Uterus (tissue), 4 donors: ENCODE results near the gene EVC2. TPM values are rescaled to one million over a fixed set of nuclear protein-coding genes. Genes with fewer than 3 reads are reported as not detected.

Experiments used
- DNase-seq, 2 donors: peaks; one replicate each; pipeline ENCODE4 v3.0.0-alpha.2; 2019 to 2020
- H3K27ac ChIP-seq, 2 donors: fragments of 200-600 bp; sonication (generic); 1 replicate in 1 of 2; 2 replicates in 1 of 2; pipeline ENCODE4 v1.5.1; 2016 to 2018
- H3K27me3 ChIP-seq, 2 donors: fragments of 200-600 bp; sonication (generic); one replicate each; pipeline ENCODE4 v1.5.1; 2018 to 2019; ENCODE audit warnings: control low read depth in 1 of 2
- H3K36me3 ChIP-seq, 2 donors: fragments of 200-600 bp; sonication (generic); one replicate each; pipeline ENCODE4 v1.5.1; 2019; ENCODE audit warnings: control low read depth in 1 of 2
- H3K4me1 ChIP-seq, 2 donors: fragments of 200-600 bp; sonication (generic); one replicate each; pipeline ENCODE4 v1.5.1; 2018 to 2019; ENCODE audit warnings: control low read depth in 1 of 2
- H3K4me3 ChIP-seq, 2 donors: fragments of 200-600 bp; sonication (generic); 1 replicate in 1 of 2; 2 replicates in 1 of 2; pipeline ENCODE4 v1.5.1; 2018 to 2019; ENCODE audit warnings: mild to moderate bottlenecking in 1 of 2
- H3K9me3 ChIP-seq, 2 donors: fragments of 200-600 bp; sonication (generic); one replicate each; pipeline ENCODE4 v1.5.1; 2019; ENCODE audit warnings: control low read depth in 1 of 2
- CTCF ChIP-seq, 4 experiments: fragments of 200-600 bp in 2 of 4; fragments of 450-650 bp in 2 of 4; sonication (generic) in 2 of 4; IDR thresholded peaks; one replicate each; pipeline ENCODE4 v1.5.1; 2016 to 2019; ENCODE audit warnings: antibody characterized with exemption in 4 of 4, mild to moderate bottlenecking in 2 of 4, moderate library complexity in 1 of 4
- POLR2A ChIP-seq, 2 donors: fragments of 450-650 bp; IDR thresholded peaks; one replicate each; pipeline ENCODE4 v1.6.1; 2016; ENCODE audit warnings: antibody characterized with exemption in 2 of 2, mild to moderate bottlenecking in 1 of 2, moderate library complexity in 1 of 2
- intact Hi-C: fragments of 100-400 bp; cut with DNase I; formaldehyde crosslinking; loops from one replicate; pipeline ENCODE4 v1.15.1; 2023; ENCODE audit warnings: low total_unique reads
- total RNA-seq, 4 donors: library from RNA; depleted of rRNA in 3 of 4; stranded (reverse); fragments of >200 nt in 3 of 4; gene quantifications; one replicate each; pipeline versions ENCODE4 v1.1.0 to v1.2.4, GENCODE V29; 2014 to 2023
- donor health status: DM: yes; HTN: yes; CAD: no.

The EVC2 gene
- total RNA-seq, 4 donors from 2014 or later, result 5.6 to 21.8 (median 14.8) TPM

DNA sequence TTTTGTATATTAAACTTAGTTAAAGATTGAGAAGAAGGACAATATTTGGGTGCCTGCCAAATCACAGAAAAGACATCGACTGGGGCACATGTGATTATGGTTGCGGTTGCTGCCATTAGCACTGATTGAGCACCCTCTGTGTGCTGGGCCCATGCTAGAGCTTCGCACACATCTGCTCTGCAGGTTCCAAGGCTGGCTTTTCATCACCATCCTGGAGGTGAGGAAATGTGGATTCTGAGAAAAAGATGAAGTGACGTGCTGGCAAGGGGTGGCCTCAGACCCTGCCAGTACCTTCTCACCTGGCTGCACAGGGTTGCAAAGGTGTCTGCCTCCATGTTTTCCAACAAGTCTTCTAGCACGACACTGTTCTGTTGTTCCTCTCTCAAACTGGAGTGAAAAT is 134.0 kb downstream of the EVC2 start:
- Histone ChIP-seq H3K4me3 (no peak overlapping the region), H3K27ac (no peak overlapping the region), H3K9me3 (no peaks in the 10 kb centered on the region), H3K36me3 (no peaks in the 10 kb centered on the region), H3K27me3 (no peaks in the 10 kb centered on the region), H3K4me1 (no peaks in the 10 kb centered on the region)
- TF ChIP-seq POLR2A (IDR thresholded peaks at IDR 0.05) (no peak), CTCF (IDR thresholded peaks at IDR 0.05) (no peak)
- intact Hi-C loops, result no loop called here
- DNase-seq, result no peak

DNA sequence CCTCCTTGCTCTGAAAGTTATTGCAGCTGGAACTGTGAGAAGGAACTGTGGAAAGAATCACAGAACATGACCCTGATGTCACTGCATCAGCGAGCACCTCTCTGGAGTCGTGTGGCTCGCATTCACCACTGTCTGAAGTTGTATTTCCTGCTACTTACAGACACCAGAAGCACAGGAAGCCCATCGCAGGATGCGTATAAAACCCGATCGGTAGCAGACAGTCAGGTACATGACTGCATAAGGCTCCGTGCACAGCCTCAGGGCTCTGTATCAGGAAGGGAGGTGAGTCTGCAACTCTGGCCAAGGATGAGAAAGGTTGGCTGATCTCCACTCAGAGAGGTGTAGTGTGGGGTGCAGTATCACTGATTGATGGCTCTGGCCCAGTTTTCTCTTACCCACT is 134.4 kb downstream of the EVC2 start:
- H3K27ac ChIP-seq, result no peak overlapping the region
- no peak for TF ChIP-seq POLR2A (IDR thresholded peaks at IDR 0.05)
- intact Hi-C loops, result no loop called here
- no peaks in the 10 kb centered on the region for H3K9me3 ChIP-seq
- H3K27me3 ChIP-seq, result no peaks in the 10 kb centered on the region
- no peaks in the 10 kb centered on the region for H3K4me1 ChIP-seq
- no peaks in the 10 kb centered on the region for H3K36me3 ChIP-seq
- H3K4me3 ChIP-seq, result no peak overlapping the region
- DNase-seq, result no peak

- Histone ChIP-seq H3K4me1 (no peaks in the 10 kb centered on the region), H3K36me3 (no peaks in the 10 kb centered on the region), H3K9me3 (no peaks in the 10 kb centered on the region), H3K4me3 (no peak overlapping the region), H3K27ac (no peak overlapping the region), H3K27me3 (no peaks in the 10 kb centered on the region)
- intact Hi-C loops, result no loop called here
- no peak for DNase-seq
- TF ChIP-seq CTCF (IDR thresholded peaks at IDR 0.05) (no peak), POLR2A (IDR thresholded peaks at IDR 0.05) (no peak)
Measured at GRCh38 chr4:5572751-5573150, 135.6 kb downstream of the EVC2 start.

DNA sequence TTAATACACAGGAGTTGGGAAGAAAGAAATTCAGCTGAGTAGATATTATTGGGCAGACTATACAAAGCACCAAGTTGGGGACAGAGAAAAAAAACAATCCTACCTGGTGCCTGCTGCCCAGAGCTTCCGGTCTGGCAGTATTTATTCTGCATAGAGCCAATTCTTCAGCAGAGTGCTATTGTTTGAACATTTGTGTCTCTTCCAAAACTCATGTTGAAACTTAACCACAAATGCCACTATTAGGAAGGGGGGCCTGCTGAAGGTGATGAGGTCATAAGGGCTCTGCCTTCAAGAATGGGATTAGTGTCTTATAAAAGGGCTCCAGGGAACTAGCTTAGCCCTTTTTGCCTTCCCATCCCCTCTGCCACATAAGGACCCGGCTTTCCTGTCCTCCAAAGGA is 136.2 kb downstream of the EVC2 start:
- DNase-seq, result no peak
- Histone ChIP-seq H3K27me3 (no peaks in the 10 kb centered on the region), H3K27ac (no peak overlapping the region), H3K36me3 (no peaks in the 10 kb centered on the region), H3K4me1 (no peaks in the 10 kb centered on the region), H3K9me3 (no peaks in the 10 kb centered on the region), H3K4me3 (no peak overlapping the region)
- intact Hi-C loops, result no loop called here
- TF ChIP-seq CTCF (IDR thresholded peaks at IDR 0.05) (no peak), POLR2A (IDR thresholded peaks at IDR 0.05) (no peak)

- no peaks in the 10 kb centered on the region for H3K9me3 ChIP-seq
- H3K27me3 ChIP-seq, result no peaks in the 10 kb centered on the region
- H3K4me1 ChIP-seq, result no peaks in the 10 kb centered on the region
- intact Hi-C loops, result no loop called here
- DNase-seq, result no peak
- TF ChIP-seq CTCF (IDR thresholded peaks at IDR 0.05) (no peak), POLR2A (IDR thresholded peaks at IDR 0.05) (no peak)
- no peaks in the 10 kb centered on the region for H3K36me3 ChIP-seq
- no peak overlapping the region for H3K27ac ChIP-seq
- H3K4me3 ChIP-seq, result no peak overlapping the region
Measured at GRCh38 chr4:5571646-5572045, 136.7 kb downstream of the EVC2 start.

- no peak overlapping the region for H3K4me3 ChIP-seq
- TF ChIP-seq CTCF (IDR thresholded peaks at IDR 0.05) (no peak), POLR2A (IDR thresholded peaks at IDR 0.05) (no peak)
- no peaks in the 10 kb centered on the region for H3K36me3 ChIP-seq
- intact Hi-C loops, result no loop called here
- no peak overlapping the region for H3K27ac ChIP-seq
- no peaks in the 10 kb centered on the region for H3K9me3 ChIP-seq
- H3K27me3 ChIP-seq, result no peaks in the 10 kb centered on the region
- no peaks in the 10 kb centered on the region for H3K4me1 ChIP-seq
- no peak for DNase-seq
Measured at GRCh38 chr4:5569451-5569850, 138.9 kb downstream of the EVC2 start.
